Activated CD8-positive, alpha-beta memory T cell treated with anti-CD3 and anti-CD28 coated beads, Interleukin-2, amount 50 U/mL, for 24 hours (primary cell): ENCODE data around the gene MSI2.

ENCODE experiments used
- DNase-seq: peaks from one replicate; pipeline ENCODE4 v3.0.0-alpha.2; 2020; ENCODE audit errors: extremely low read depth

Gene MSI2

DNA sequence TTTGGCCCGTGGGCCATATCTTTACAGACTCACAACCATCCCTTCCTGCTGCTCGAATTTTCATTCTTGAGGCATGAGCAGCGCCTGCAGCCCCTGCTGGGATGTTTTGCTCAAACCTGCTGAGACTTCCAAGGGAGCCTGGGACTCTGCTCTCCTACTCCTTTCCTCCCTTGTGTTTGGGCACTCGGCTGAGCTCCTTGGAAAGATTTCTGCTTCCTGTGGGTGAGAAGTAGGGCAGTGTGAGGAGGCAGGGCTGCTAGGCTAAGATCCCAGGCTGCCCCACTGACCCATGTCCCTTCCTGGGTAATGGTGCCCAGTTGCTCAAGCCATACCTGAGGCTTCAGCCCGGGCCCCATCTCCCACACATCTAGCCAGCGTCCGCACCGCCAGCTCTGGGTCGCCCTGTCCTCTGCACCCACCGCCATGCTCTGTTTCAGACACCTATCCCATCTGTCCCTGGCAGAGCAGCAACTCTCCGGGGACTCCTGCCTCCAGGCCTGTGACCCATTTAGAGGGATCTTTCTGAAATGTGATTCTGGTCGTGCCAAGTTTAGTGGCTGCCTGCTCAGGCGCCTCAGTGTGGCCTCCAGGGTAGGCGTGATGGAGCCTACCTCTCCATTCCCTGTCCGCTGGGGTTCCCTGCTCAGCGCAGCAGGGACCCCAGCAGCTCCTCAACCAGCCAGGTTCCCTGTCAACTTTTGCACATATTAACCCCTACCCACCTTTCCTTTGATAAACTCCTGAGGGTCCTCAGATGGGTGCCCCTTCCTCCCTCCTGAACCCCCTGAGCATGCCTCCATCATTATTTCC lies 298.7 kb downstream of the MSI2 start:
- no peak for DNase-seq

GRCh38 chr17:57555636-57556175 lies 299.4 kb downstream of the MSI2 start:
- no peak for DNase-seq

DNA sequence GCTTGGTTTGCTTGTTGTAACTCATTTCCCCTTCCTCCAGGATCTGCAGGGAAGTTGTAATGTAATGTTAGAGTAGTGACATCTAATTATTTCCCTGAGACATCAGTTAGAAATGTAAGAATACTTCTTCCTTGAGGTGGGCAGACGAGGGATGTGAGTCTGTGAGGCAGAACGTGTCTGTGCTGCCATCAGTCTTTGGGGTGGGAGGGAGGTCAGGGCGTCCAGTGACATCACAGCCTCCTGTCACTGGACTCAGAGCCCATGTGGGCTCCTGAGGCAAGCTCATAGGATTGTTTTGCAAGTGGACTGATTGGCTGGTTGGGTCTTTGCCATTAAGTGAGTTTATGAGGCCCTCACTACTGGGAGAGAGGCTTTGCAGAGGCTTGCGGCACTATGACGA lies 300.0 kb downstream of the MSI2 start:
- DNase-seq = no peak

GRCh38 chr17:57556977-57557376 lies 300.7 kb downstream of the MSI2 start:
- no peak for DNase-seq

DNA sequence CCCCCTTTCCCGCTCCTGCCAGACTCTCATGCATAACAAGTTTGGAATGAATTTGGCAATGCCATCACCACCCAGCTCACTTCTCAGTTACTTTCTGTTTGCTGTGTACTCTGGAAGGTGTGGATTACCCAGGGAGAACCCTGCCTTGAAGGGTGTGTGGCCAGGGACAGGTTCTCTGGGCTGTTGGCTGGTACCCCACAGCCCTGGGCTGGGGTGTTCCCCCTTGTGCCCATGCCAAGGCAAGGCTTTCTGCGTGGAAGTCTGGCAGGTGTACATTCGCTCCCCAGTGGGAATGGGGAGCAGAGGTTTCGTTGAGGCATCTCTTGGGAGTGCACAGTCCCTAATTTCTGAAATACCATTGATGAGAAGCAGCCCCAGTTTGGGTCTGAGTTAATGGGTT lies 301.1 kb downstream of the MSI2 start:
- no peak for DNase-seq

- no peak for DNase-seq
These were observed 301.7 kb downstream of the MSI2 start for GRCh38 chr17:57557834-57558681.

DNA sequence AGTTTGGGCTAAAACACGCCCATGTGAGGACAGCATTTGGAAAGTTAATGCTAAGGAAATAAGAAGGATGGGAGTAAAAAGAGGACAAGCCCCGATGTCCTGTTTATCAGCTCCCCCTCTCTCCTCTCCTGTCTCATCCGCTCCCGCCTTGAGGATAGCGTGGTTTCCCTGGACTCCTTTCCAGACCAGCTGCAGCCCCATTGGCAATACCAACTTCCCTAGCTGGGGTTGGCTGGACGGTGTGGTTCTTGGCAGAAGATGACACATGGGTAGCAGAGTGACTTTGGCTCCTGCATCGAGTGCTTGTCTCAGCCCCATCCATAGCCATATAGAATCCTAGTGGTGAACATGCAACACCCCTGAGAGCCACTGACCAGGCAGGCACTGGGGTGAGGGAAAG lies 302.9 kb downstream of the MSI2 start:
- no peak for DNase-seq

DNA sequence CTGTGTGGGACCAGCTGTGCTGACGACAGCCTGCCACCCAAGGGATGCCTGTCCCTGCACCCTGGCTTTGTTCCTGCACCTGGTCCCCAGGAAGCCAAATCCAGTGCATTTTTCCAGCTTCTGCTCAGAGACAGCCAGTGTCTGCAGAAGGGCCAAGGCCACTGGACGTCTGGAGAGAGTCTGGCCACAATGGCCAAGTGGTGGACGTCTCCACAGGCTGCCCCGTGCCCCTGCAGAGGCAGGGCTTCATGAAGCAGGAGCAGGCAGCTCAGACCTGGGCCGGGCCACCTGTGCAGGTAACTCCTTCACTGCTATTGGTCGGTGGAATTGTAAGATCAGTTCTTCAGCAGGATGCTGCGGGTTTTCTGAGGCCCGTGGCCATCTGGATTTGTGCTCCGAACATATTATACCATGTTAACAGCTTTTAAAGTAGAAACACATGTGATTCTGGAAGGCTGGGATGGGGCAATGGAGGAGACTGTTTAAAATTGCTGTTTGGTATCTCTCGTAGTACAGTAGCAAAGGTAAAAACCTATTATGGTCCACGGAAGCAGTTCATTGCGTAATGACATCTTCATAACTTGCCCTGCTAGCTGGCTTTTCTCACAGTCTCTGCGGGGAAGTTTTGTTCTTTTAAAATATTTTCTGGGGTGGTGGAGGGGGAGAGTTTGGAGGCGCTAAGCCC lies 303.5 kb downstream of the MSI2 start:
- DNase-seq = no peak

DNA sequence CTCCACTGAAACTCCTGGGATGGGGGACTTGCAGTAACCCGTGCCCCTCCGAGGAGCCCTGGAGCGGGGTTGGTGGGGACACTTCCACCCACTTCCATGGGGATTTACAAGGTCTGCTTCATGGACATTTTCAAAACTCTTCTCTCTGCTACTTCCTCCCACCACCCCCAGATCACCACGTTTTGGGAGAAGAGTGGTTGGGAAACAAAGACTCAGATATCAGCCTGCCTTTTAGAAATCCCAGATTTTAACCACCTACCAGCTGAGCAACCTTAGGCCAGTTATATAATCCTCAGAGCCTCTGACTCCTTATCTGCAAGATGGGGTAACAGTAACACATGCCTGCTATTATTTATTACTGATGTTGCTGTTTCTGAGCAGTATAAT lies 304.0 kb downstream of the MSI2 start:
- no peak for DNase-seq

- no peak for DNase-seq
These were observed 304.9 kb downstream of the MSI2 start for GRCh38 chr17:57561072-57561861.

GRCh38 chr17:57562184-57562698 lies 305.9 kb downstream of the MSI2 start:
- DNase-seq = no peak

DNA sequence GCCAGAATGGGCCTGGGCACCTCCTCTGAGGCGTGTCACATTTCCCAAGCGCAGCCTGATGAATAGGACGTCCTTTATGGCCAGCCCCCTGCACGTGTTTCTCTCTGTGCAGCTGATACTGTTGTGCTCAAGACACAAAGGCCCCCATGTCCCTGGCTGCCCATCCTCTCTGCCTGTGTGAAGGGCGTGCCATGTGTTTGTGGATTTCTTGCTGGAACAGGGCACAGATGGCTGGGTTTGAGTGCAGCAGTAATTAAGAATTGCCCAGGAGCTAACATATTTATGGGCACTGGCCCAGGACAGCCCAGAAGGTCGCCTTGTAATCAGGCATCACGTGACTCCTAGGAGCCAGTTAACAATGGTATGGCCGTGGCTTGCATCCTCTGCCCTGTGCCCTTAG lies 307.6 kb downstream of the MSI2 start:
- DNase-seq = no peak

- DNase-seq = no peak
These were observed 308.9 kb downstream of the MSI2 start for GRCh38 chr17:57565176-57565575.

GRCh38 chr17:57566721-57567120 lies 310.4 kb downstream of the MSI2 start:
- DNase-seq = no peak

DNA sequence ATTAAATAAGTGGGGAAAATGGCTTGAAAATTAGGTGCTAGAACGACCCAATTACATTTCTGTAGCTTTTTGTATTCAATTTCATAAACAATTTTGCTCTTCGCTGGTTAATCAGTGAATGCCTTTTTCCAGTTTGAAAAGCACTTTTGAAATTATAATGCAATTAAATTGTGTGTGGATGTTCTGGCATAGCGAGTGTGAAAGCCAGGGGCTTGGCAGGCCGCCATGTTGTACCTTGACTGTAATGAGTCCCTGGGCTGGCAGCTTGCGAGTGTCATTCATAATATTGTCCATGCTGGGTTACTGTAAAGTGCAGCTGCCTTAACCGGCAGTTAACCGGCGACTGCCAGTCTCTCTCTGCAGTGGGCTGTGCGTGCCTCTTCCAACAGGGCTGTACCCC lies 310.9 kb downstream of the MSI2 start:
- DNase-seq = no peak

DNA sequence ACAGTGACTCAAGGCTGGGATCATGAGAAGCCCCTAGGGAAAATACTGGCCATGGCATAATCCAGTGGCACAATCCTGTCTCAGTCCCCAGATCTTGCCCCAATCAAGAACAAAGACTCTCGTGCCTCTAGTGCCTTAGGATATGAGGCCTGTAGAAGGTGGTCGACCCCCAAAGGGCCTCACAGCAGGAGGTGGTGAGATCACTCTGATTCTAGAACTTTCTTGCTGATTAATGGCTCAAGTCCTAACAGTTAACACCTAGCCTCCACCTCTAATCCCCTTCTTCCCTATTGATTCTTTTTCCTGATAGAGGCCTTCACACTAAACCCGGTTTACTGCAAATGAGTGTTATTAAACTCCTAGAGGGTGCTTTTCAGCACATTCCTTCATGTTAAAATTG lies 312.0 kb downstream of the MSI2 start:
- no peak for DNase-seq

DNA sequence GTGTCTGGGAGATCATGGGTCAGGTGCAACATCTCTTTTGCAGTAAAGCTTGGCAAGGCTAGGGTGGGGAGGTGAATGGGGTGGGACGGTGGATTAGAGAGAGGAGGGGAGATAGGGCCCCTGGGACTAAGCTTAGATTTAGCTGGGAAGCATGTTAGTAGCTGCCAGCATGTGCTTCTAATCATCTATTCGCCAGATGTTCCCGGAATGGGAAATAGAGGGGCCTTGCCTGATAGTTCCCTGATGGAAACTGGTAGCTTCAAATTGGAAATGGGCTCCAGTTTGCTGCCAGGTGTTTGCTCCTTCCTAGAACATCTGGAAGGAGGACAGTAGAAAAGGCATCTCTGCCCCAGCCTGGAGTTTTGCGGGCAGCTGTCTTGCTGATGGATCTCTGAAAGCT lies 312.7 kb downstream of the MSI2 start:
- no peak for DNase-seq

- no peak for DNase-seq
These were observed 313.5 kb downstream of the MSI2 start for GRCh38 chr17:57569853-57570252.

DNA sequence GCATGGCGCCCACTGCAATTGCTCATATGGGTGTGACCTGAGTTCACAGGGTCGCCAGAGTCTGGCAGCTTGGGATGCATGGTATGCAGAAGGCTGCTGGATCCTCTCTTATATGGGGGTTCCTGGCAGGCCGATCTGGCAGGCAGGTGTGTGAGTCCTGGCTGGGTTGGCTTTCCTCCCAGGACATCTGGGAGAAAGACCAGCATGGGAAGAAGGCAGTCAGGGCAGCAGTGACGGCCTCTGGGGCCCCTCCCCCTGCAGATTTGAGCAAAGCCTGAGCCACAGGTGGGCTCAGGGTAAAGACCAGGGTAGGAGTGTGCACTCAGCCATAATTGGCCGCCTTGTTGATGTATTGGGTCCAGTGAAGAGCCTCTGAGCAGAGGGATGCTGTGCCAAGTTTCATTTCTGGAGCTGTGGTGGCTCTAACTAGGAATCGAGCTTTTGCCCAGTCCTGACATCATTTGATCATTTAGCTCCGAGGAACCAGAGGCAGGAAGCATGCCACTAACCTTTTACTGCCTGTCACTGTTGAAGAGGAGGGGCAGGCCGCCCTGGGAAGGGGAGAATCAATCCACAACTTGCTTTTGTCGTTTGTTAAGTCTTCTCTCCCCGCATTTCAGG lies 314.5 kb downstream of the MSI2 start:
- no peak for DNase-seq

GRCh38 chr17:57572062-57572461 lies 315.7 kb downstream of the MSI2 start:
- DNase-seq = no peak

DNA sequence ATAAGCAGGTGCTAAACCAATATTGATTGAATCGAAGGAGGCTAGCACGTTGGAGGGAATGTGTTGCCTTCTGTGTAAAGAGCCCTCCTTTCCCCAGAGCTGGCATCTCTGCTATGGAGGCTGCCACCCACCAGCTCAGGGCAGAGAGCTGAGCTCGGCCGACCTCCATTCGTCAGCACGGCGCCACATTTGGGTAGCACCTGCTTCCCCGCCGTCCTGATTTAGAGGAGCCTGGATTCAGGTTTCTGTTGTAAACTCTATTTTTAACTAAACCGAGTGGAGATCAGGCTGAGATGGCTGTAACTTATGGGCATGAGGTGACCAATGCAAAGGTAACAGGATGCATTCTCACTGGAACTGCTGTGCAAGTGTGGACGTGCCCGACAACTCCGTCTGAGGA lies 316.3 kb downstream of the MSI2 start:
- no peak for DNase-seq
